KOPT-K1 (cell line): Measurements from ENCODE around the gene ICE2.

Experiments
- H3K27ac ChIP-seq: fragments of 200-600 bp; sonication (generic); 2 replicates; pipeline ENCODE4 v1.5.1; 2016; ENCODE audit warnings: antibody characterized with exemption, mild to moderate bottlenecking, low read depth, low read length; ENCODE audit not compliant: poor library complexity, severe bottlenecking
- H3K36me3 ChIP-seq: fragments of 200-600 bp; sonication (generic); 2 replicates; pipeline ENCODE4 v1.5.1; 2017; ENCODE audit warnings: antibody characterized with exemption, mild to moderate bottlenecking, low read length, moderate library complexity; ENCODE audit not compliant: insufficient read depth
- H3K9me3 ChIP-seq: fragments of 200-600 bp; sonication (generic); 2 replicates; pipeline ENCODE4 v1.5.1; 2017; ENCODE audit warnings: antibody characterized with exemption, low read length, mild to moderate bottlenecking; ENCODE audit not compliant: insufficient read depth, poor library complexity, severe bottlenecking

The ICE2 gene

DNA sequence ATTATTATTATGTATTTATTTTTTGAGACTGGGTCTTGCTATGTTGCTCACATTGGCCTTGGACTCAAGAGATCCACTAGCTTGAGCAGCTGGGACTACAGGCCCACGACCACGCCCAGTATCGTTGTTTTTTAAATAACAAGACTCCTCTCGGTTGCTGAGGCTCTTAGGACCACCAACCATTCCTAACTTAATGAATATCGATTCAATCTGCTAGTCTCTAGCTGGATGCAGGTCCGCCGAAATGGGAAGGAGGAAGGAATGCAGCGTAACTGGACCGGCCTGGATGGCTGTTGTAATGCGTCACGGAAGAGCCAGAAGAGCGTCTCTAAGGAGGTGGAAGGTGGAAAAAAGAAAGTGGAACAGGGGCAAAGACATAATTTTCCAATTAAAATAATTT lies 82.8 kb downstream of the ICE2 start:
- Histone ChIP-seq H3K36me3 (no peaks in the 10 kb centered on the region), H3K27ac (no peak overlapping the region), H3K9me3 (no peaks in the 10 kb centered on the region)

DNA sequence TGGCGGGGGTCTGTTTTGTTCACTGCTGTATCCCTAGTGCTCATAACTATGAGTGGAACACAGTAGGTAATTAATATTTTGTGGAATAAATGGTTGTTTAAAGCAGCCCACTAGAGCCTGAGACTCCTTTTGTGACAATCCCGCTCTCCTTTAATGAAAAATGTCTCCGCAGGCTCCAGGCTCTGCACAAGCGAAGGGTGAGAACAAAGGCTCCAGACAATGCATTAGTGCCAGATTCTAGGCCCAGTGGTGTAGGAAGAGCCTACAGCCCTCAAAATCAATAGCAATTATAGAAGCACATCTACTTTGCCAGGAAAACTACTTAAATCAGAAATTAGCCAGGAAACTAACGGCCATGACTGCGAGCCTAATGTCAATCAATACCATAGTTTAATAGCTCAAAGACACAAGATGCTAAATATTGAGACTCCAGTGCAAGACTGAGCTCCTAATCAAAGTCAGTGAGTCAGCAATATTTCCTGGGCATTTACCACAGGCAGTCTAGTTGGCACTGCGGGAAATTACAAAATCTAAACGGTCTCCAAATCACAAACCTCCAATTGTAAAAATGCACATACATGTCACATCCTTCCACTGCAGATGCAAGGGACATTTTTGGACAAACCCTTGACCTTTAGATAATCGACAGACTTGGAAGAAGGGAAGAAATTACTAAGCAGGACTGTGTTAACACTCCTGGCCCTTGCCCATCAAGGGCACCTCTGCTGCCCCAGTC lies 83.5 kb downstream of the ICE2 start:
- no peak overlapping the region for H3K27ac ChIP-seq
- H3K9me3 ChIP-seq: no peaks in the 10 kb centered on the region
- no peaks in the 10 kb centered on the region for H3K36me3 ChIP-seq

DNA sequence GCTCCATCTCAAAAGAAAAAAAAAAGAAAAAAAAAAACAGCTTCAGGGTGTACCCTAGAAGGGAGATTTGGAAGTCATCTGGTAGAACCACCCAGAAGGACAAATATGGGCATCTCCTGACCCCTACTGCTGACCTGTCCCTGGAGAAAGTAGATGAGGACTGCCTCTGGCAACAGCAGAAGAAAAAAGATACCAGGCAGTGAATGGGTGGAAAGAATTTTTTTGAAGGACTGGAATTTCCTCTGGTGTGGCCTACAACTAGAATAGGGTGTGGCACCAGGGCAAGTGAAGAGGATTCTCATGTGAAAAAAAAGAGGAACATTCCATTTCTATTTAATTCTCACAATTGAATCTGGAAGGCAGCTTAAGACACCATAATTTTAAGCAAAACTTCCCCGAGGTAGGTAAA lies 84.2 kb downstream of the ICE2 start:
- Histone ChIP-seq H3K27ac (no peak overlapping the region), H3K9me3 (no peaks in the 10 kb centered on the region), H3K36me3 (no peaks in the 10 kb centered on the region)

DNA sequence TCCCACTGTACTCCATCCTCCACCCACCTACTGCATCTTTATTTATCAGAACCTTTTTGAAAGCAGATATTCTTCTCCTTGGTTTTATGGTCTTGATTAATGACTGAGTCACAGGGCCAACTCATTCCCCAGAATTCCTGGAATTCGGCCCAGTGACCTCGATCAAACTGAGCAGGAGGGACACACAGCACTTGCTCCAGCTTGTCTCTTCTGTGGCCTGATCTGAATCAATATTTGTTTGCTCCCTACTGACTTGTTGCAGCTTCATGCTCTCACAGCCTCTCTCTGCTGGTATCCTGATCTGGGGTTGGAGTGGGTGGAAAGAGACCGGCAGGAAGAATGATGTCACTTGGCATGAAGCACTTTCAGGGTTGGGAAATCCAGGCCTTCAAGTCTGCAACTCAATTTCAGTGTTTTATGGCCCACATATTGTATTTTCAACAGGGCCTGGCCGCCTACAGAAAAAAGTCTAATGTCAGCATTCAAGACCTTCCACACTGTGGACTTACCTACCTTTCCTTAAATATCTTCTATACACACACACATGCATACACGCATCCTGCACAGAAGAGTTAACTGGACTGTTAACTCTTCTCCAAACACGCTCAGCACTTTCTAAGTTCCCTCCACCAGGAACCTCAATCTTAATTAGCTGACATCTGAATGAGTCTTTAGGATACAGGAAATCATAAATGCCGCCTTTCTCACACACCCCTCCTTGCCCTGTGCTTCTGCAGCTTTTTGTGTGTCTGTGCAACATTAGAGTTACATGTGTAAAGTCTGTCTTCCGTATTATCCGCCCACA lies 85.8 kb downstream of the ICE2 start:
- H3K27ac ChIP-seq: no peak overlapping the region
- H3K36me3 ChIP-seq: no peaks in the 10 kb centered on the region
- H3K9me3 ChIP-seq: no peaks in the 10 kb centered on the region

DNA sequence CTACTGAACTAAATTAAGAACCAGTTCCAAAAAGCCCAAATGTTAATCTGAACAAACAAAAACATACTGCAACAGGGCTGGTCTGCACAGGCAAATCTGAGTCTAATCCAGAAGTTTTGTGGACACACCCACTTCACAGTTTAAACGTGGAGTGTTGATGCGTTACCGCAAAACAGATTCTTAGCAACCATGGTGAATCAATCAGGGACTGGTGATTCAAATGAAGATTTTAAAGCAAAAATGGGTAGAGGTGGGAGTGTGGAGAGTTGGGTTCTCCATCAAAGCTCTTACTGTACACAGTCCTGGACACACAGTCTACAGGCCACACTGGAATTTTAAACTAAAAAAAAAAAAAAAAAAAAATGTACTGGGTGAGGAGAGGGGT lies 86.3 kb downstream of the ICE2 start:
- Histone ChIP-seq H3K9me3 (no peaks in the 10 kb centered on the region), H3K36me3 (no peaks in the 10 kb centered on the region), H3K27ac (no peak overlapping the region)

DNA sequence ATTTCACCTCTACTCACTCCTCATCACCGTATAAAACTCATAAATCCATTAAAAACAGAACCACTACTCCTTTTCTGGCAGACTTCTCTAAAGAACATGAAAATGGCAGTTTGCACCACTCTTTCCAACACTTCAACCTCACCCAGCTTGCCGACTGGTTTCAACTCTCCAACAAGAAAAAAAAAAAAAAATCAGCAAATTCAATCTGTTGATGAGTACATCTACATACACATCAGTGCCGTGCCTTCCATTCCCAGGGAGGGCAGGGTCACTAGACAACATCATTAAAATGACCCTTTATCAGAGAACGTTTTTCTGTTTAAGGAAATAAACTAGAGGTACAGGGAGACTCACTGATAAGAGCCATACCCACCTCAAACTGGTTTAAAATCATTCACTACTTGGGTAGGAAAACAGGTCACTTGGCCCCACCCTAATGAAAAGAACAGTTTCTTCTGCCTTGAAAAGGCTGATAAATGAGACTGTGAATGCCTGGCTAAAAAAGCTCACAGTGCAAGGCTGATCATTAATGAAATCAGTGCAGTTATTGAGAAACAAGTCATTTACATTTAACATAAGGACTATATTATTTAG lies 87.1 kb downstream of the ICE2 start:
- H3K27ac ChIP-seq: no peak overlapping the region
- H3K9me3 ChIP-seq: no peaks in the 10 kb centered on the region
- no peaks in the 10 kb centered on the region for H3K36me3 ChIP-seq

DNA sequence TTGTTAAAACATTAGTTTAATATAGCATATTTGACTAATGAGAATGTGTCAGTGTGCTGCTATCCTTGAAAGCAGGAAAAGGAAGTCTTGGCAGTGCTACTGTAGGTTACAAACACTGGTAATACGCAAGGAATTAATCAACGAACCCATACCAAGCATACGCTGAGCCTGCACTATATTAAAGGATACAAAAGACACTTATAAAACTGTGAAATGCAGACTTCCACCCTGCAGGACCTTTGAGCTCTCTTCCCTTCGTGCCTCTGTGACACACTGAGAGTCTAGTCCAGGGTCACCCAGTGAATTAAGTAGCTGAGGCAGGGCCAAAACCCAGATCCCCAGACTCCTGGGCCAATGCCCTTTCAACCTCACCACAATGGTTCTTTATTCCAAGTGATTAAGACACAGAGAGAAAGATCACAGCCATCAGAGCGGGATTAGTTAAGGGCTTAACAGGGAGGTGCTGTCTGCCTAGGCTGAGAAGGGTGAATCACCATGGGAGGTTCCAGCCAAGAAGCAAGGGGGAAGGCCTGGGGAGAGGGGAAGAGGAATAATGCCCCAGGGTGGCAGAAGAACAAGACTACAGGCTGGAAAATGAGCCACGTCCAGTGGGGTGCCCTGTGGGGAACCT lies 88.0 kb downstream of the ICE2 start:
- Histone ChIP-seq H3K9me3 (no peaks in the 10 kb centered on the region), H3K27ac (no peak overlapping the region), H3K36me3 (no peaks in the 10 kb centered on the region)

DNA sequence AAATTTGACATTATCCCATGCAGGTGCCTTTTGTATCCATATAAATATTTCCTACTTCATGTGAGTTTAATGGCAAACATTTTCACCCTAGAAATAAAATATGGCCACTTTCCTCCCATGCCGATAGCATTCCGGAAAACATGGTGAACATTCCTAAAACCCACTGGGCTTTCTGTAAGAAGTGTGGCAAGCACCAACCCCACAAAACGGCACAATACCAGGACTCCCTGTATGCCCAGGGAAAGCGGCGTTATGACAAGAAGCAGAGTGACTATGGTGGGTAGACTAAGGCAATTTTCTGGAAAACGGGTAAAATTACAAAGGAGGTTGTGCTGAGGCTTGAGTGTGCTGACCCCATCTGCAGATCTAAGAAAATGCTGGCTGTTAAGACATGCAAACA lies 88.7 kb downstream of the ICE2 start:
- H3K27ac ChIP-seq: no peak overlapping the region
- no peaks in the 10 kb centered on the region for H3K9me3 ChIP-seq
- no peaks in the 10 kb centered on the region for H3K36me3 ChIP-seq

DNA sequence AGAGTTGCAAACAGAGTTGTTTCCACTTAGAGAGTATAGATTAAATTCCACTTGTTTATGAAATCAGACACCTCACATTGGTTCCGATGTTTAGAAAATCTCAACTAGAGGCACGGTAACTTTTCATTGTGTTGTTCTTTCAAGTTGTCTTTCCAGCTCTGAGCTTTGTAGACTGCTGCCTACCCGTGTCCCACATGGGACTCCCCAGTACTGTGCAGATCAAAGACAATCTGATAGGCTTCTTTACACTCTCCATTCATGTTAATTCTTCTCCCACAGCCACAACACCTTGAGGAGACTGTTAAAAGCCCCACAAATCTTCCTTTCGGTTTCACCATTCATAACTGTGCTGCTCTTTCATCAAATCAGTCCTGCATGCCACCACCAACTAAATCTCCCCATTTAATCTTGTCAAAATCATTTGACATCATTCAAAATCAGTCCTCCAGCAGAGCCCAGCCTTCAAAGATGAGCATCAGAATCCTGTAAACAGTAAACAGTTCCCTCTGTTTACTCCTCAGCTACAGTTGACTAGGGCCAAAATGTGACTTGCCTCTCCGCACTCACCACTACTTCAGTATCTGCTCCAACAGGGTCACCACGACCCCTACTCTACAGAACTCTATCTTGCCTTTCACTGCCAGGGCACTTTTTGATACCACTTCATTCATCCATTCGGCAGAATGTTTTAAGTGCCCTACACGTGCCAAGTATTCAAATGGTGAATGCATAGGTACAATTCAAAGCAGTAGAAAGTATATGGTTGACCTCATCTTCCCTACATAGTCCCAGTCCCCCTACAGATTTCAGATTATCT lies 89.5 kb downstream of the ICE2 start:
- Histone ChIP-seq H3K27ac (peak overlapping the region; percentile 9), H3K36me3 (no peaks in the 10 kb centered on the region), H3K9me3 (no peaks in the 10 kb centered on the region)

DNA sequence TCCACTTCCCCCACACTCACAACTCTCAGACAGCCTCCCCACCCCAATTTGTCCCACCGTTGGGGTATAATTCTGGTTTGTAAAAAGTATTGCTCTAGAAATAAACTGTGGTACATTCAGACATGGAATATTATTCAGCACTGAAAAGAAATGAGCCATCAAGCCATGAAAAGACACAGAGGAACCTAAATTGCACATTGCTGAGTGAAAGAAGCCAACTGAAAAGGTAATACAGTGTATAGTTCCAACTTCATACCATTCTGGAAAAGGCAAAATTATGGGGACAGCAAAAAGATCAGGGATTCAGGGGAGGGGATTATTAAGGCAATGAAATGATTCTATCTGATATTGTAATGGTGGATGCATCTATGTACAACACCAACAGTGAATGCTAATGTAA lies 91.6 kb downstream of the ICE2 start:
- Histone ChIP-seq H3K36me3 (no peaks in the 10 kb centered on the region), H3K9me3 (no peaks in the 10 kb centered on the region), H3K27ac (no peak overlapping the region)

DNA sequence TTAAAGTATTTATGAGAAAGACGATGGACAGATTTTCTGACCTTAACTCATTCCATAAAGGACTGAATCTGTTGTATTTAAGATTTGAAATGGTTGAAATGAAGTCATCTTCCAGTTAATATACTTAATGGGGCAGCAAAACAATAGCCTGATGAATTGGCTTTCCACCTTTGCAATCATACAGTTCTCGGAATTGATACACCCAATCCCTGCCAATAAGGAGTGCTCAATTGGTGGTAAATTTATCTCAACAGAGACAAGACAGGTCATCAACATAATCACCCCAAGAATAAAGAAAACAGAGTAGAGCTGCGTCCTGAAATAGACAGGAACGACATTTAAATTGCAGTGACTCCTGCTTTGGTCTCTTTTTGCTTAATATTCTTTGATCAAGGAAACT lies 92.3 kb downstream of the ICE2 start:
- Histone ChIP-seq H3K27ac (no peak overlapping the region), H3K36me3 (no peaks in the 10 kb centered on the region), H3K9me3 (no peaks in the 10 kb centered on the region)

DNA sequence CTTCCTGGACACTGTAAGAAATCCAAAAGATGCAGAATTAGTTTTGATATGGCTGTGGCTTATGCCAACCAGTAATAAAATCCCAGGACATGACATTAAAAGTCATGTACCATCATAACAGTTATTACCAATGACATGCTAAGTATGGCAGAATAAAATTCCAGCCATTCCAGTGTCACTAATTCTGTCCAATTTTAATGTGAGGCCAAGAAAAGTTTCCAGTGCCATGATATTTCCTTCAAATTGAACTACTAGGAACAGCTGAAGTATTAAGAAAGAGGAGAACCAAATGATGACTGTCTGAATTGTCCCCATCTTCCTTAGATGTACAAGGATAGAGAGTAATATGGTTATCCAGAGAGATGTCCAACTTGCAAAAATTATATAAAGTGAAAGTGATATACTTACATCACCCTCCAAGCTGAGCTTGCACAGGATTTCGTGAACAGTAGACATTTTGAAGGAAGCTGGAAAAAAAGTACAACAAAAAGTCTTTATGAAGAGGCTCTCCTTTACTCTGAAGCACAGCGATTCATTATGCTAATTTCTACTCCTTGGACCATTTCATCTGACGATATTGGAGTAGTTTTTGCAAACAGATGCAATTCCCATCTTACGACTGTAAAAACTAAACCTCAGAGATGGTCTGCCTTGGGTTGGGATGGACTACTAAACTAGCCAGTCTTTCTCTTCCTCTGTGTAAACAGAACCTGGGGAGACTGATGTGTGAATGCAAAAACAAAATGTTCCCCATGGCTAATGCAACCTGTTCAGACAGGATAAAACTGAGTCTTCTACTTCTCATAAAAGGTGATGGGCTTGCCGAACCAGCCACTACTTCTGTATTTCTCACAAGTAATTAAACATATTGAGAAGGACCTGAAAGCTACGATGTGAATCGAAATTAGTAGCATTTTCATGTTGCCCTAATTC lies 93.1 kb downstream of the ICE2 start:
- Histone ChIP-seq H3K36me3 (no peaks in the 10 kb centered on the region), H3K27ac (no peak overlapping the region)

DNA sequence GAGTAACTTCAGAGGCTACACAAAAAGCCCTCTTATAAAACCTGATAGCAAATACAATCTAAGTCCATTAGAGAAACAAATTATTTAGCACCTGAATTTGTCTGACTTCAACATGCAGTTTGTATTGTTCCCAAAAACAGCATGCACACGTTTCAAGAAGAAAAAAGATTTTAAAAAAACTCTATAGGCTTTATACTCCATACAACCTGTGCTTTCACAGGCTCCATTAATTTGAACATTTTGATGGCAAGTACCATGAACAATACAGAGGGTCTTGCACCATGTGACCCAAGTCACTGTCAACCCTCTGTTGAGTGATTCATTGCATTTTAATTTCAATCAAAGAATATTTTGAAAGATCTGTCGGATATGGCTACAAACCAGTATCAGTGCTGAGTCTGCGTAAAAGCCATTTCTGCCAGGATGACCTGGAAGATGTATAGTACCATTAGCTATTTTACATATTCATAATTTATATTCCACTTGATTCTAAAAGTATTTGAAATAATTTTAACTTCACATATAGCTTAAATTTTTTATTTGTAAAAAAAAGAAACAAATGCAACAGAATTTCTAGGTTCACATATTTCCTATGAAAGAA lies 94.3 kb downstream of the ICE2 start:
- Histone ChIP-seq H3K9me3 (no peaks in the 10 kb centered on the region), H3K27ac (no peak overlapping the region), H3K36me3 (no peaks in the 10 kb centered on the region)

More for the DNA sequence above, 93.1 kb downstream of the ICE2 start:
- H3K9me3 ChIP-seq: no peaks in the 10 kb centered on the region
